Measurements from ENCODE around the gene C22orf15. TPM values are rescaled to one million over a fixed set of nuclear protein-coding genes. Genes with fewer than 3 reads are reported as not detected.

C22orf15 gene
- total and polyA plus RNA-seq, 7 donors = 0.36 to 0.45 TPM; not detected in 5

GRCh38 chr22:23763954-23764353 lies 1.2 kb downstream of the C22orf15 start:
- peak overlapping the region in 3 of 4 donors; percentile 3 to 37 (median 27) for H3K4me3 ChIP-seq
- DNase-seq = no peak
- H3K27me3 ChIP-seq = no peaks in the 10 kb centered on the region
- WGBS, 2 donors = 67 to 68% methylated on average over 7 of the region's 7 CpGs
- intact Hi-C loops (cut with DNase I) = no loop called here
- H3K36me3 ChIP-seq = no peaks in the 10 kb centered on the region
- H3K9me3 ChIP-seq = no peaks in the 10 kb centered on the region
- H3K4me1 ChIP-seq = peaks cover 0 to 53% (median 45%) of the 10 kb centered on the region in 4 donors
- TF ChIP-seq EP300 (IDR thresholded peaks at IDR 0.05) (no peak), POLR2A (IDR thresholded peaks at IDR 0.05) (no peak), POLR2AphosphoS5 (IDR thresholded peaks at IDR 0.05) (no peak)
- TF ChIP-seq, protein P1, sequence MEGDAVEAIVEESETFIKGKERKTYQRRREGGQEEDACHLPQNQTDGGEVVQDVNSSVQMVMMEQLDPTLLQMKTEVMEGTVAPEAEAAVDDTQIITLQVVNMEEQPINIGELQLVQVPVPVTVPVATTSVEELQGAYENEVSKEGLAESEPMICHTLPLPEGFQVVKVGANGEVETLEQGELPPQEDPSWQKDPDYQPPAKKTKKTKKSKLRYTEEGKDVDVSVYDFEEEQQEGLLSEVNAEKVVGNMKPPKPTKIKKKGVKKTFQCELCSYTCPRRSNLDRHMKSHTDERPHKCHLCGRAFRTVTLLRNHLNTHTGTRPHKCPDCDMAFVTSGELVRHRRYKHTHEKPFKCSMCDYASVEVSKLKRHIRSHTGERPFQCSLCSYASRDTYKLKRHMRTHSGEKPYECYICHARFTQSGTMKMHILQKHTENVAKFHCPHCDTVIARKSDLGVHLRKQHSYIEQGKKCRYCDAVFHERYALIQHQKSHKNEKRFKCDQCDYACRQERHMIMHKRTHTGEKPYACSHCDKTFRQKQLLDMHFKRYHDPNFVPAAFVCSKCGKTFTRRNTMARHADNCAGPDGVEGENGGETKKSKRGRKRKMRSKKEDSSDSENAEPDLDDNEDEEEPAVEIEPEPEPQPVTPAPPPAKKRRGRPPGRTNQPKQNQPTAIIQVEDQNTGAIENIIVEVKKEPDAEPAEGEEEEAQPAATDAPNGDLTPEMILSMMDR (IDR thresholded peaks at IDR 0.05) = no peak
- H3K27ac ChIP-seq = peak overlapping the region in 1 of 4 donors; percentile 29

DNA sequence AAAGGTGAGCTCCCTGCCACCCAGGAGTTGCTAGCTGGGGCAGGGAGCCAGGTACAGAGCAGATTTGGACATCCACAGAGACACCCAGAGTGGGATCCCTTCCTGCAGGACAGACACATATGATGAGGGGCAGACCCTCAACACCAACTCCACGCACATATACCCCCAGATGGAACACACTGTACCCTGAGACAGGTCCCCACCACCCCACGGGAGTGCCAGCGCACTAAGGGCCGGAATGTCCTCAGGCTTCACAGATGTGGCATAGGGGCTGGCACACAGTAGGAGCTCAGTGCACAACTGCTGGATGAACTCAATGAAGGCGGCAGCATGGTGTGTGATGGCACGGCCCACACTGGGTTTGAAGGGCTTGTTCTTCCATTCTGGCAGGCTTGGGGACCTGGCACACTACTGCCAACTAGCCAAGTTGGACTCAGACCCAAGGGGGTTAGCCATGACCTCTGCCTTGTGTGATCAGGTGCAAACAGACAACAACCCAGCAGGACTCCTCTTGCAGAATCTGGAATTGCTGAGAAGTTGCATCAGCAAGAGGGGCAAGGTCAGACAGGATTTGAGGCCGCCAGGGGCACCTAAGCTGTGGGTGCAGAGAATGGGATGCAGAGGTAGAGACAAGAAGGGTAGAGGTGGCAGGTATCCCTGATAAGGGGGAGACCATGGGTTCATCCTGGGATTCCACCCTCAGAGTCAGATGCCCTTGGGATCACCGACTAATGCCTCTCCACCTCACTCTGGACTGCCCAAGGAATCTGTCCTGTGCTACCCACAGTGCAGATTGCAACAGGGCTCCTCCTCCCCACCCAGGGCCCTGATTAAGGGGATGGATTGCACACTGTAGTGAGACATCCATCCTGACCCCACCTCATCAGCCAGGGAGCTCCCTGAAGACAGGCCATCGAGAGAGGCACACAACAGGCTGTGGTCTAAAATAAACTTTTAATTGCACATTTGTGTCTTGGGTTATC lies 2.4 kb downstream of the C22orf15 start:
- Histone ChIP-seq H3K4me3 (no peak overlapping the region), H3K36me3 (no peaks in the 10 kb centered on the region), H3K4me1 (peaks cover 0 to 63% (median 51%) of the 10 kb centered on the region in 4 donors), H3K27me3 (no peaks in the 10 kb centered on the region), H3K9me3 (no peaks in the 10 kb centered on the region), H3K27ac (no peak overlapping the region)
- DNase-seq = no peak
- 86 to 93% methylated on average over 9 of the region's 9 CpGs for WGBS, 2 donors
- intact Hi-C loops (cut with DNase I) = loop anchor here (5.0 kb wide), 3 partner anchors 48 to 223 kb away; no protein-coding TSS in a partner anchor
- no peak for TF ChIP-seq POLR2AphosphoS5 (IDR thresholded peaks at IDR 0.05)

GRCh38 chr22:23767303-23767672 lies 4.5 kb downstream of the C22orf15 start:
- no peak for DNase-seq
- 2 to 8% methylated on average over 27 of the region's 27 CpGs for WGBS, 2 donors
- H3K4me1 ChIP-seq = peaks cover 0 to 83% (median 61%) of the 10 kb centered on the region in 4 donors
- no peaks in the 10 kb centered on the region for H3K36me3 ChIP-seq
- no peaks in the 10 kb centered on the region for H3K27me3 ChIP-seq
- intact Hi-C loops (cut with DNase I) = loop anchor here (5.0 kb wide), 3 partner anchors 50 to 225 kb away; no protein-coding TSS in a partner anchor
- H3K9me3 ChIP-seq = no peaks in the 10 kb centered on the region
- no peak for TF ChIP-seq POLR2AphosphoS5 (IDR thresholded peaks at IDR 0.05)
- no peak for TF ChIP-seq POLR2A (IDR thresholded peaks at IDR 0.05)
- no peak for TF ChIP-seq EP300 (IDR thresholded peaks at IDR 0.05)
- TF ChIP-seq, protein P1 (IDR thresholded peaks at IDR 0.05) = no peak
- peak overlapping the region; percentile 85 to 89 (median 88) for H3K27ac ChIP-seq
- H3K4me3 ChIP-seq = peak overlapping the region; percentile 57 to 75 (median 66)

- peak; percentile 18 to 65 for TF ChIP-seq POLR2A (IDR thresholded peaks at IDR 0.05)
- no peak for TF ChIP-seq EP300 (IDR thresholded peaks at IDR 0.05)
- peak; percentile 69 to 80 (median 74) for TF ChIP-seq POLR2AphosphoS5 (IDR thresholded peaks at IDR 0.05)
- TF ChIP-seq, protein P1 (IDR thresholded peaks at IDR 0.05) = peak; percentile 73 to 92 (median 79)
- no peaks in the 10 kb centered on the region for H3K27me3 ChIP-seq
- 0 to 1% methylated on average over 63 of the region's 63 CpGs for WGBS, 2 donors
- peaks cover 0 to 84% (median 60%) of the 10 kb centered on the region in 4 donors for H3K4me1 ChIP-seq
- H3K9me3 ChIP-seq = no peaks in the 10 kb centered on the region
- intact Hi-C loops (cut with DNase I) = loop anchor here (2.0 to 5.0 kb wide), 5 partner anchors 17 to 226 kb away; partner anchors contain the start of genes SMARCB1 and ZNF70
- peak; percentile 92 for DNase-seq
- no peaks in the 10 kb centered on the region for H3K36me3 ChIP-seq
- peak within 1 kb of the TSS; percentile 85 to 89 (median 88) for H3K27ac ChIP-seq
- H3K4me3 ChIP-seq = peak within 1 kb of the TSS; percentile 57 to 75 (median 66)
These were observed 5.1 kb downstream of the C22orf15 start, which contains the start of gene CHCHD10 for GRCh38 chr22:23767673-23768548. CHCHD10 (minus strand) TSS chr22:23767972; CDS start chr22:23767874, 98 bp downstream.

All from sigmoid colon (tissue), 7 donors.